Tibial artery (tissue), 4 donors: Measurements from ENCODE around the gene ZNF280D.
A peak's percentile ranks its signal among the peaks of the same experiment; 100 is the strongest.

Experiments used
- DNase-seq, 2 donors: peaks; one replicate each; pipeline ENCODE4 v3.0.0-alpha.2; 2019
- H3K27ac ChIP-seq, 2 donors: fragments of 200-600 bp; sonication (generic) in 1 of 2; 1 replicate in 1 of 2; 2 replicates in 1 of 2; pipeline ENCODE4 v1.5.1; 2018 to 2019; ENCODE audit warnings: mild to moderate bottlenecking in 1 of 2
- H3K27me3 ChIP-seq, 2 donors: fragments of 200-600 bp; sonication (generic) in 1 of 2; one replicate each; pipeline versions ENCODE4 v1.5.1 to v1.6.0; 2016 to 2019
- H3K36me3 ChIP-seq, 3 donors: fragments of 200-600 bp; sonication (generic) in 2 of 3; one replicate each; pipeline ENCODE4 v1.5.1; 2016 to 2019; ENCODE audit warnings: mild to moderate bottlenecking in 2 of 3
- H3K4me1 ChIP-seq, 4 donors: fragments of 200-600 bp; sonication (generic) in 2 of 4; 1 replicate in 3 of 4; 2 replicates in 1 of 4; pipeline ENCODE4 v1.5.1; 2016 to 2019
- H3K4me3 ChIP-seq, 2 donors: fragments of 200-600 bp; sonication (generic) in 1 of 2; 1 replicate in 1 of 2; 2 replicates in 1 of 2; pipeline ENCODE4 v1.5.1; 2018 to 2019; ENCODE audit warnings: mild to moderate bottlenecking in 2 of 2
- H3K9me3 ChIP-seq, 3 donors: fragments of 200-600 bp; sonication (generic) in 1 of 3; one replicate each; pipeline ENCODE4 v1.5.1; 2016 to 2019
- CTCF ChIP-seq, 2 experiments: fragments of 200-600 bp in 1 of 2; fragments of 450-650 bp in 1 of 2; IDR thresholded peaks; one replicate each; pipeline ENCODE4 v1.5.1; 2017 to 2019; ENCODE audit warnings: antibody characterized with exemption in 2 of 2, mild to moderate bottlenecking in 1 of 2, moderate library complexity in 1 of 2
- intact Hi-C: fragments of 100-400 bp; cut with DNase I; formaldehyde crosslinking; loops from one replicate; pipeline ENCODE4 v1.15.0; 2023; ENCODE audit warnings: low total_unique reads

The ZNF280D gene

GRCh38 chr15:56758770-56759449 lies 25.6 kb upstream of the ZNF280D start:
- H3K27me3 ChIP-seq = no peaks in the 10 kb centered on the region
- H3K27ac ChIP-seq = no peak overlapping the region
- no peaks in the 10 kb centered on the region for H3K36me3 ChIP-seq
- H3K9me3 ChIP-seq = no peaks in the 10 kb centered on the region
- no peak for TF ChIP-seq CTCF (IDR thresholded peaks at IDR 0.05)
- H3K4me1 ChIP-seq = peaks cover 0 to 30% (median 6%) of the 10 kb centered on the region in 4 donors
- no peak for DNase-seq
- no peak overlapping the region for H3K4me3 ChIP-seq
- intact Hi-C loops = no loop called here

GRCh38 chr15:56757875-56758274 lies 24.6 kb upstream of the ZNF280D start:
- H3K4me3 ChIP-seq = no peak overlapping the region
- no peaks in the 10 kb centered on the region for H3K9me3 ChIP-seq
- H3K36me3 ChIP-seq = no peaks in the 10 kb centered on the region
- intact Hi-C loops = no loop called here
- DNase-seq = no peak
- no peak overlapping the region for H3K27ac ChIP-seq
- TF ChIP-seq CTCF (IDR thresholded peaks at IDR 0.05) = no peak
- peaks cover 0 to 20% (median 4%) of the 10 kb centered on the region in 4 donors for H3K4me1 ChIP-seq
- H3K27me3 ChIP-seq = no peaks in the 10 kb centered on the region

GRCh38 chr15:56754772-56755370 lies 21.6 kb upstream of the ZNF280D start:
- DNase-seq = no peak
- H3K9me3 ChIP-seq = no peaks in the 10 kb centered on the region
- no peak overlapping the region for H3K27ac ChIP-seq
- H3K27me3 ChIP-seq = no peaks in the 10 kb centered on the region
- H3K36me3 ChIP-seq = no peaks in the 10 kb centered on the region
- H3K4me3 ChIP-seq = no peak overlapping the region
- H3K4me1 ChIP-seq = peaks cover 0 to 23% (median 3%) of the 10 kb centered on the region in 4 donors
- TF ChIP-seq CTCF (IDR thresholded peaks at IDR 0.05) = no peak
- intact Hi-C loops = no loop called here

GRCh38 chr15:56752986-56753385 lies 19.7 kb upstream of the ZNF280D start:
- DNase-seq = no peak
- no peak for TF ChIP-seq CTCF (IDR thresholded peaks at IDR 0.05)
- H3K36me3 ChIP-seq = no peaks in the 10 kb centered on the region
- no peak overlapping the region for H3K4me3 ChIP-seq
- H3K9me3 ChIP-seq = no peaks in the 10 kb centered on the region
- H3K27ac ChIP-seq = no peak overlapping the region
- H3K4me1 ChIP-seq = peaks cover 0 to 18% (median 4%) of the 10 kb centered on the region in 4 donors
- no peaks in the 10 kb centered on the region for H3K27me3 ChIP-seq
- intact Hi-C loops = no loop called here

GRCh38 chr15:56749982-56750381 lies 16.7 kb upstream of the ZNF280D start:
- DNase-seq = no peak
- Histone ChIP-seq H3K9me3 (no peaks in the 10 kb centered on the region), H3K27ac (peak overlapping the region in 1 of 2 donors; percentile 42), H3K27me3 (no peaks in the 10 kb centered on the region), H3K4me3 (no peak overlapping the region), H3K36me3 (no peaks in the 10 kb centered on the region), H3K4me1 (peaks cover 0 to 22% (median 4%) of the 10 kb centered on the region in 4 donors)
- TF ChIP-seq CTCF (IDR thresholded peaks at IDR 0.05) = no peak
- intact Hi-C loops = no loop called here
